ENCODE data around the gene PUM1. TPM values are rescaled to one million over a fixed set of nuclear protein-coding genes. Genes with fewer than 3 reads are reported as not detected.

The PUM1 gene
- total RNA-seq, 2 experiments from 2014 or later = 99.3 to 102 TPM

DNA sequence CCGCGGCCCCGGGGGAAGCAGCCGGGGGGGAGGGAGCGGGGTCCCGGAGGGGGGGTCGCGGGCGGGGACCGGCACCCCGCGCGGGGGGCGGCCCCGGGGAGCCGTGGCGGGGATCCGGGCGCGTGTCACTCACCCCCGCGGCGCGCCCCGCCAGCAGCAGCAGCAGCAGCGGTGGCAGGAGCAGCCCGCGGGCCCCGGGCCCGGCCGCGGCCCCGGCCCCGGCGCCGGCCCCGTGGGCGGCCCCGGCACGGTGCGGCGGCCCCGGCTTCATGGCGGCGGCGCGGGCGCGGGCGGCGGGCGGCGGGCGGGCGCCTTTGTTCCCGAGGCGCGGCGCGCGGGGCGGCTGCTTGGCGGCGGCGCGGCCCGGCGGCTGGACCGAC lies 157.2 kb downstream of the PUM1 start:
- no peak for DNase-seq
- Mint-ChIP-seq H3K27me3 (peaks cover 50% of the 10 kb centered on the region), H3K4me3 (no peak overlapping the region), H3K9me3 (no peaks in the 10 kb centered on the region), H3K36me3 (ENCODE audit: low read depth) (peaks cover 2% of the 10 kb centered on the region), H3K27ac (no peak overlapping the region), H3K4me1 (peaks cover 16% of the 10 kb centered on the region)
- POLR2A ChIA-PET = no interaction called here
- CTCF ChIA-PET = no interaction called here

DNA sequence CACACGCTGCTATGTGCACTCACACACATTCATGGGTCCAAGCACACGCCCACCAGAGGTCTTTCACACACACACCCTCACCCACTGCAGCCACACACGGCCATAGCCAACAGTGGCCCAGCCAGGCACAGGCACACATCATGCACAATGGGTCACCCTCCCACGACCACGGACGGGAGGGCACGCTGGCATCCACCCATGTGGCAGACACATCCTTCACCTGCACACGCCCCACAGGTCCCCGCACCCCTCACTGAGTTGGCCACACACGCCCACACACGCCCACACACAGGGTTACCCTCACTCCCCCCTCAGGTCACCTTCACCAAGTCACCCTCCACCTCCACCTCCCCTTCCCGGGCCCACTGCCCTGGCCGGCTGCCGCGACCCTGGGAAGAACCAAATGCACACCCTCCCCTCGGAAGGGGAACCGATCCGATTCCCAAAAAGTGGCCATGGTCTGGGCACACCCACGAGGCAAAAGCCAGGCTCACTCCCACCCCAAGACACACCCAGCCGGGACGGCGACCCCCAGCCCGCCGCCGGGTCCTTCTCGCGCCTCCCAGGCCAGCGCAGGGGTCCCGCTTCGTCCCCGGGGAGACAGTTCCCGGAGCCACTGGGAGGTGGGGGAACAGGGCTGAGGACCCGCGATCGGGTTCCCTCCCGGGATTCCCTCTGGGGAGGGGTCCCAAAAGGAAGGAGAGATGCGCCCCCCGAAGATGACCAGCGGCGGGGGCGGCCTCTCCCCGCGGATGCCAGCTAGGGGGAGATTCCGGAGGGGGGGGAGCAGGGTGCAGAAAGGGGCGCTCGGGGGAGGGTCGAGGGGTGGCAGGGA lies 157.8 kb downstream of the PUM1 start:
- Mint-ChIP-seq H3K27ac (no peak overlapping the region), H3K27me3 (peaks cover 53% of the 10 kb centered on the region), H3K4me3 (peak overlapping the region; percentile 63), H3K36me3 (ENCODE audit: low read depth) (peaks cover 2% of the 10 kb centered on the region), H3K9me3 (no peaks in the 10 kb centered on the region), H3K4me1 (peaks cover 13% of the 10 kb centered on the region)
- no peak for DNase-seq
- ChIA-PET CTCF (interaction anchor here (1.5 kb wide), 1 partner anchor 128 kb away, joined by 4 read pairs; no protein-coding TSS in a partner anchor), POLR2A (no interaction called here)

DNA sequence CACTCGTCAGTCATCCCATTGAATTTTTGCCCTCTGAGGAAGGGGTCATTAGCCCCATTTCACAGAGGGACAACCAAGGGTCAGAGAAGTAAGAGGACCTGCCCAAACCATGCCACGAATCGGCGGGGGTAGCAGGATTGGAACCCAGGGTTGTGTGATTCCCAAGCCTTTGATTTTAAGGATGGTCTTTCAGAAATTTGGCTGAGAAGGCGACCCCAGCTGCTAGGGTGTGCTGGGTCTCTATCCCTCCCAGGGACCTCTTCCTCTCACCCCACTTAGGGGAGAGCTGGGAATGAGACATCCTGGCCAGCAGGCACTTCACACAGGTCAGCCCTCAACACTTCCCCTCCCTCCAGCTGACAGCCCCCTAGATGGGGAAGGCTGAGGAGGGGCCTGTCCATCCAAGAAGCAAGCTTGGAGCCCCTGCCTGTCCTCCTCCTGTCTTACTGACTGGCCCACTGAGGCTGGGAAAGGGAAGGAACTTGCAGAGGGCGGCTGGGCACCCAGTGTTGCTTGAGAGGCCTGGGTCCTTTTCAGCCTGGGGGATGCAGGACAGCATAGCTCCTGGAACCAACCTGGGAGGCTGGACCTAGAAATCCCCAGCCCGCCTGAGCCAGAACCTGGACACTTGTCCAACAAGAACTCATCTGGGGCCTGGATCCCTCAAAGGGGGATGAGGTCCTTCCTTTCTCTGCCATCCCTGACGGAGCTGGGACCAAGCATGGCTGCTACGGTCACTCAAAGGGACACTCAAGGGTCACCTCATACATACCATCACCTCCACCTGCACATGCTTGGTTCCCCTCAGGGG lies 158.7 kb downstream of the PUM1 start:
- CTCF ChIA-PET = interaction anchor here (1.5 kb wide), 1 partner anchor 127 kb away, joined by 4 read pairs; no protein-coding TSS in a partner anchor
- Mint-ChIP-seq H3K4me3 (peak overlapping the region; percentile 63), H3K9me3 (no peaks in the 10 kb centered on the region), H3K4me1 (peaks cover 13% of the 10 kb centered on the region), H3K36me3 (ENCODE audit: low read depth) (peaks cover 2% of the 10 kb centered on the region), H3K27me3 (peaks cover 53% of the 10 kb centered on the region), H3K27ac (no peak overlapping the region)
- no peak for DNase-seq
- POLR2A ChIA-PET = no interaction called here

DNA sequence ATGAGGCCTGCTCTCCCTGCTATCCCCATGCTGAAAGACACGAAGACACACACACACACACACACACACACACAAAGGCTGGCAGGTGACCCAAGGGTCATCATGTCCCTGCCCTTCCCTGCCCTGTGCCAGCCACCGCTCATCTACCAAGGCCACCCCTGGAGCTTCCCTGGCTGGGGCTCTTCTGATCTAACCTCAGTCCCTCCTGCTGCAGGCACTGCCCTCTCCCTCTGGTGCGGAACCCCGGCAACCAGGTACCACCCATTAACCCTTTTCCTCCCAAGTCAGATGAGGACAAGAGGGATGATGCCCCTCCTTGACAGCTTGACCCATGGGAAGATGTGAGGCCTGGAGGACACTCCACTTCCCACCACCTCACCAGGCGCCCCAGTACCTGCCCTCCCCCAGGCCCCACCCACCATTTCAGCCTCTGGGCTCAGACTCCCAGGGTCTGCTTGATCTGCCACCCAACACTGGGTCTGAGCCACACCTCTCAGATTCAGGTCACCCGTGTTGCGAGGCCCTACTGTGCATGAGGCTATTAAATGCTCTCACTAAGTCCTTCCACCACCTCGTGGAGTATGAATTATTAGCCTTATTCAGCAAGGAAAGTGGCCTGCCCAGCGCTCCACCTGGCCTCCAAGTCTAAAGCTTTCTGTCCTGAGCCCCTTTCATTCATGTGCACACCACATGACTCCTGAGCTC lies 159.4 kb downstream of the PUM1 start:
- H3K4me1 Mint-ChIP-seq = peaks cover 13% of the 10 kb centered on the region
- DNase-seq = no peak
- H3K9me3 Mint-ChIP-seq = no peaks in the 10 kb centered on the region
- peaks cover 52% of the 10 kb centered on the region for H3K27me3 Mint-ChIP-seq
- CTCF ChIA-PET = interaction anchor here (0.7 to 3.6 kb wide), 3 partner anchors 8 to 126 kb away, joined by 3 to 10 read pairs (median 4); no protein-coding TSS in a partner anchor
- H3K4me3 Mint-ChIP-seq = no peak overlapping the region
- H3K36me3 Mint-ChIP-seq (ENCODE audit: low read depth) = peaks cover 2% of the 10 kb centered on the region
- POLR2A ChIA-PET = interaction anchor here (0.6 kb wide), 1 partner anchor 130 kb away, joined by 3 read pairs; no protein-coding TSS in a partner anchor
- H3K27ac Mint-ChIP-seq = no peak overlapping the region

DNA sequence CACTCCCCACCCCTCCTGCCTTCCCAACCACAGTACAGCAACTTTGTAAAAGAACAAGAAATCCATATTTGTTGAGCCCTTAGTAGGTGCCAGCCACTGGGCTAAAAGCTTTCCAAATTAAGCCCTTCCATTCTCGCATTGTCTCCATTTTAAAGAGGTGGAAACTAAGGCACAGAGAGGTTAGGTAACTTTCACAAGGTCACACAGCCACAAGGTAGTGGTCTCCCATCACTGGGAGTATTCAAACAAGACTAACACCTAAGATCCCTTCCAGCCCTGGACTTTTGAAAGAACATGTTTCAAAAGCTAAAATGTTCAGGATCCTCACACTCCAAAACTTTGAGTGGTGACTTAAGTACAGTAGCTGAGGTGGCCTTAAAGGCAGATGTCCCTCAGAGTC lies 160.1 kb downstream of the PUM1 start:
- H3K9me3 Mint-ChIP-seq = no peaks in the 10 kb centered on the region
- H3K4me1 Mint-ChIP-seq = peaks cover 13% of the 10 kb centered on the region
- peaks cover 2% of the 10 kb centered on the region for H3K36me3 Mint-ChIP-seq (ENCODE audit: low read depth)
- POLR2A ChIA-PET = no interaction called here
- DNase-seq = no peak
- peaks cover 46% of the 10 kb centered on the region for H3K27me3 Mint-ChIP-seq
- no peak overlapping the region for H3K4me3 Mint-ChIP-seq
- no peak overlapping the region for H3K27ac Mint-ChIP-seq
- CTCF ChIA-PET = interaction anchor here (0.7 to 3.6 kb wide), 3 partner anchors 9 to 104 kb away, joined by 3 to 10 read pairs (median 4); no protein-coding TSS in a partner anchor

DNA sequence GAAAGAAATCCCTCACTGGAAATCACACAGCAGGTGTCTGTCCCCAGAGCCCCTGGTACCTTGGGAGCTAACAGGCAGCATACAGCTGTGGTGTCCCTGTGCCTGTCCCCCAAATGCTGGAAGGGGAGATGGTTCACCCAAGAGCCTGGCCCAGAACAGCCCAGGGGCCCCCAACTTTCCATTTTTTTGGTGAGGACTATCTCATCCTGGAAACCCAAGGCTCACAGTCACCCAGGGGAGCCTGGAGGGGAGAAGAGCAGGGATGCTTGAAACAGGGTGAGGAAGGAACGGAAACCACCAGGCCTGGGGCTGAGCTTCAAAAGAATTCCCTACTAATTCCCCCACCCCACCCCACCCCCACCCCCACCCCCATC lies 160.6 kb downstream of the PUM1 start:
- Mint-ChIP-seq H3K36me3 (ENCODE audit: low read depth) (peaks cover 2% of the 10 kb centered on the region), H3K4me3 (no peak overlapping the region), H3K27me3 (peaks cover 41% of the 10 kb centered on the region), H3K27ac (no peak overlapping the region), H3K9me3 (no peaks in the 10 kb centered on the region), H3K4me1 (peaks cover 13% of the 10 kb centered on the region)
- POLR2A ChIA-PET = no interaction called here
- no peak for DNase-seq
- CTCF ChIA-PET = interaction anchor here (1.4 to 3.6 kb wide), 2 partner anchors 22 to 103 kb away, joined by 4 to 10 read pairs; no protein-coding TSS in a partner anchor

DNA sequence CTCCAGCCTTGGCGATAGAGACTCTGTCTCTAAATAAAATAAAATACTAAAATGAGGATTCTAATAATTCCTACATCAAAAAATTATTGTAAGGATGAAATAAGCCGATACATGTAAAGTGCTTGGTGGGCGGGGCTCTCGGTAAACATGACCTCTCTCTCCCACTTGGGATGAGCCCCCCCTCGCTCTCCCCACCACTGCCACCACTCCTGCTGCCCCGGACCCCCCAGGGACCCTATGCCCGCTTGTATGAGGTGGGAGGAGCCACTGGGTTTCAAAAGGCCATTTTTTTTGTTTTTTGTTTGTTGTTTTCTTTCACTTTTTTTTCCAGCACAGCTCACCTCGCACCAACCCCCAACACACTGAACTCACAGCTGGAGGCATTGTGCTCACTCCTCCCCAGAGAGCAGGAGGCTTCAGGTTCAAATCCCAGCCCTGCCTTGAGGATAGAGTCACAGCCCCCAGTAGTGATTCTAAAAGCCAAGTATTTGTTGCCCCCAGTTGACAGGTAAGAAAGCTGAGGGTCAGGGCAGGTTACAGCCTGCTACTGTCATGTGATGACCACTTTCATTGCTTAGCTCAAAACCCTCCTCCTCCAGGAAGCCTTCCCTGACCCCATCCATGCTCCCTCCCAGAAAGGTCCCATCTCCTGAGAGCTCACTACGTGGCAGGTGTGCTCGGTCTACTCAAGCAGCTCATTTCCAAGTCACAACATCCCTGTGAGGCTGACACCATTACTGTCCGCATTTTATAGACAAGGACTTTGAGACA lies 161.1 kb downstream of the PUM1 start:
- POLR2A ChIA-PET = no interaction called here
- CTCF ChIA-PET = interaction anchor here (0.5 to 3.6 kb wide), 3 partner anchors 22 to 103 kb away, joined by 3 to 10 read pairs (median 4); no protein-coding TSS in a partner anchor
- peaks cover 10% of the 10 kb centered on the region for H3K4me1 Mint-ChIP-seq

DNA sequence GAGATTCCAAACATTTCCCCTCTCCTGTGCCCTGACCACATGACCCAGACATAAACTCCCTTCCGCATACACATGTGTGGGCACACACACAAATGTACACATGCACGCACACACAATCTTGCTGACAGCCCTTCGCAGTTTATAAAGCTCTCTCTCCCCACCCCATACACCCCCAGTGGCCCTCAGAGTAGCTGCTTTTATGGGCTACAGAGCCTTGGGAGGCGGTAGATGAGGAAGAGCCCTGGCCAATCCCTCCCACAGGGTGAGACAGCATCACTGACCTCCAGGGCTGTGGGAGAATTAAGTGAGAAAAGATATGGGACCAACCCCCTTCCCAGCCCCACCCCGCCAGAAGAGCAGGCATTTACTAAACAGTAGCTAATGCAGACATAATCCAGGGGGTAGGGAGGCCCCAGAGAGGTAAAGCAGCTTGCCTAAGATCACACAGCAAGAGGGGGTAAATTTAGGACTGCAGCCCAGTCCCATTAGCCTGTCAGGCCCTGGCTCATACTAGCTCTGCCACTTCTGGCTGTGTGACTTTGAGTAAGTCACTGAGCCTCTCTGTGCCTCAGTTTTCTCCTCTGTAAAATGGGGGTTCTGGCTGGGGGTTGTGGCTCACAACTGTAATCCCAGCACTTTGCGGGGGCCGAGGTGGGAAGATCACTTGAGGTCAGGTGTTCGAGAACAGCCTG lies 162.0 kb downstream of the PUM1 start:
- CTCF ChIA-PET = interaction anchor here (0.6 to 3.6 kb wide), 2 partner anchors 24 to 102 kb away, joined by 3 to 10 read pairs; no protein-coding TSS in a partner anchor
- H3K27me3 Mint-ChIP-seq = peaks cover 30% of the 10 kb centered on the region
- H3K27ac Mint-ChIP-seq = no peak overlapping the region
- H3K4me3 Mint-ChIP-seq = no peak overlapping the region
- POLR2A ChIA-PET = no interaction called here
- DNase-seq = no peak
- H3K9me3 Mint-ChIP-seq = no peaks in the 10 kb centered on the region
- H3K36me3 Mint-ChIP-seq (ENCODE audit: low read depth) = peaks cover 2% of the 10 kb centered on the region
- H3K4me1 Mint-ChIP-seq = peaks cover 6% of the 10 kb centered on the region

More for the DNA sequence above, 161.1 kb downstream of the PUM1 start:
- H3K4me3 Mint-ChIP-seq = no peak overlapping the region
- H3K9me3 Mint-ChIP-seq = no peaks in the 10 kb centered on the region
- no peak for DNase-seq
- no peak overlapping the region for H3K27ac Mint-ChIP-seq
- peaks cover 36% of the 10 kb centered on the region for H3K27me3 Mint-ChIP-seq
- peaks cover 2% of the 10 kb centered on the region for H3K36me3 Mint-ChIP-seq (ENCODE audit: low read depth)

DNA sequence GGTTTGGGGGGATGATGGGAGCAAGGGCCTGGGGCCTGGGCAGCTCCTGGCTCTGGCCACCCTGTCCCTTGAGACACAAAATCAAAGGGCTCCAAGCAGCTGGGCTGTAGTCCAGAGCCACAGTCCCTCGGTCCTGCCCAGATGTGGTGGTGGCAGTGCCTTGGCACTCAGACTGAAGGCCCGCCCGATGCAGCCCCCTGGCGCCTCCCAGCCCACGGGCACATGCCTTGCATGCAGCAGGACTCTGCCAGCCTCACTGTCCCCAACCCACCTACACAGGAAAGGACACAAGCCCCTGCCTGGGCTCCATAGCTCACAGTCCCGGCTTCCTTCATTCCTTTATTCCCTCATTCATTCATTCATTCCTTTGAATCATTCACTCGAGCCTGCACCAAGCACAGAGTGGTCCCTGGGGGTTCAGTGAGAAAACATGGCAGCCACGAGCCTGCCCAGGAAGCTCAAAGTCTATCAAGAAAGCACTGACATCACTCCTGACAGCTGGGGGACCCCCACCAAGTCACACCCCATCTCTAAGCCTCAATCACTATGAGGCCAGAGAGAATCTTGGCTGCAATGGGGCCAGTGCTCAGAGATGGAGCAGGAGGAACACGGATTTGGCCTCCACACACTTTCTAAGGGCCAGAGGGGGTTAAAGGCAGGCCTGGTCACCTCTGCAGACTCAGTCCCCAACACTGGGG lies 162.8 kb downstream of the PUM1 start:
- CTCF ChIA-PET = interaction anchor here (0.6 to 3.6 kb wide), 3 partner anchors 11 to 101 kb away, joined by 3 to 10 read pairs (median 3); no protein-coding TSS in a partner anchor
- Mint-ChIP-seq H3K27me3 (peaks cover 30% of the 10 kb centered on the region), H3K9me3 (no peaks in the 10 kb centered on the region), H3K4me3 (no peak overlapping the region), H3K4me1 (peaks cover 5% of the 10 kb centered on the region), H3K27ac (no peak overlapping the region), H3K36me3 (ENCODE audit: low read depth) (peaks cover 2% of the 10 kb centered on the region)
- POLR2A ChIA-PET = interaction anchor here (0.5 kb wide), 1 partner anchor 76 kb away, joined by 3 read pairs; no protein-coding TSS in a partner anchor
- DNase-seq = no peak

DNA sequence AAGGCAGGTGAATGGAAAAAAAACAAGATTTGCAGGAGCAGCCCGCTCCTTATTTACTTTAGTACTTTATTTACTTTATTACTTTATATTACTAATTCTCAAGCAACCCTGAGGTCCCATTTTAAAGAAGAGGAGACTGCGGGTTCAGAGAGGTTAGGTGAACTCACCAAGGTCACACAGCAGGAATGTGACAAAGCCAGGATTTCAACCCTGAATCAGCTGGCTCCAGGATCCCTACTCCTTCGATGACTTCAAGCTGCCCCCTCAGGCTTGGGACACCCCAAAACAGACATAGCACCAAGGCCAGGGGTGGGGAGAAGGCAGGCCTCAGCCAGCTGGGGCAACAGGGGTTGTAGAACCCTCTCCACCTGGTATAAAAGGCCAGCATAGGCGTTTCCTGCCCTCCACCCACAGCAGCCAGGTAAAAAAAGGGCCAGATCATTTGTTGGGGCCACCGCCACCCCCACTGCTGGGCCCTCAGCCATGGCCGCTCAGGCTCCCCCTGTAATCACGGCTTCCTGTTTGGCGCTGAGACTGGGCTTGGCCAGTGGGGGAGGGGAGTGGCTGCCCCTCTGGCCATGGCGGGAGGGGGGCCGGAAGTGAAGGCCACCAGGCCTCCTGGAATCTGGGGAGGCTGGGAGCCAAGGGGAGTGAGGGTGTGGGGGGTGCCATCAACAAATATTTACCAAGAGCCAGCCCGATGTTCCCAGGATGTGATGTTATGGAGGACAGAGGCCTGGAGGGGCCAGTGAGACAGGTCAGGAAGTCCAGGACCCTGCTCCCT lies 163.5 kb downstream of the PUM1 start:
- H3K9me3 Mint-ChIP-seq = no peaks in the 10 kb centered on the region
- CTCF ChIA-PET = interaction anchor here (0.8 kb wide), 1 partner anchor 12 kb away, joined by 3 read pairs; no protein-coding TSS in a partner anchor
- H3K27ac Mint-ChIP-seq = no peak overlapping the region
- no peak overlapping the region for H3K4me3 Mint-ChIP-seq
- H3K27me3 Mint-ChIP-seq = peaks cover 22% of the 10 kb centered on the region
- no peaks in the 10 kb centered on the region for H3K36me3 Mint-ChIP-seq (ENCODE audit: low read depth)
- no peak for DNase-seq
- POLR2A ChIA-PET = no interaction called here
- H3K4me1 Mint-ChIP-seq = no peaks in the 10 kb centered on the region

Measured in activated CD4-positive, alpha-beta T cell treated with anti-CD3 and anti-CD28 coated beads, Interleukin-2, amount 10 ng/mL, durations not matched to agents 7 days and 5 days (primary cell).